Measurements from ENCODE around the gene RARA.

The RARA gene

DNA sequence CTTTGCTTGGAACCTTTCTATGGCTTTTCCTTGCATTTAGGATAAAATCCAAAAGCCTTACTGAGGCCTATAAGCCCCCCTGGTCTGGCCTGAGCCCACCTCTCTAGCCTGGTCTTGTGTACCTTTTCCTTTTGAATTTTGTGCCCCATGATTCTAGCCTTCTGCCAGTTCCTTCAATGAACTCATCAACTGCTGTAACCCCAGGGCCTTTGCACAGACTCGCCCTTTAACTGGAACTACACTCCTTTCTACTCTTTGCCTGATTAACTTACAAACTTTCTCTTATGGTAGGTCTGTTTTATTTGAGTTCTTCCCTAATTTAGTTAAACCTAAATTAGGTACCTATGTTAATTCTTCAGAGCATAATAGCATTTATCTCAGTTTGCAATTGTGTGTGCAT, 31.3 kb downstream of the RARA start:
- no peak for TF ChIP-seq CTCF (IDR thresholded peaks at IDR 0.05; ENCODE audit: low read depth, low read length, missing control alignments)
- in situ Hi-C loops (cut with HindIII; ENCODE audit: low sequenced_read_pairs), result no loop called here
- no peak overlapping the region for H3K4me3 ChIP-seq (ENCODE audit: low read depth, low read length)

GRCh38 chr17:40340880-40341807, 32.2 kb downstream of the RARA start:
- H3K4me3 ChIP-seq (ENCODE audit: low read depth, low read length), result peak overlapping the region; percentile 67
- DNase-seq (ENCODE audit: low read depth), result no peak
- no peak for TF ChIP-seq CTCF (IDR thresholded peaks at IDR 0.05; ENCODE audit: low read depth, low read length, missing control alignments)
- in situ Hi-C loops (cut with HindIII; ENCODE audit: low sequenced_read_pairs), result no loop called here

More for the DNA sequence above, 31.3 kb downstream of the RARA start:
- no peak for DNase-seq (ENCODE audit: low read depth)

- in situ Hi-C loops (cut with HindIII; ENCODE audit: low sequenced_read_pairs), result no loop called here
- no peak for DNase-seq (ENCODE audit: low read depth)
- no peak for TF ChIP-seq CTCF (IDR thresholded peaks at IDR 0.05; ENCODE audit: low read depth, low read length, missing control alignments)
- H3K4me3 ChIP-seq (ENCODE audit: low read depth, low read length), result peak overlapping the region; percentile 67
These were observed 33.0 kb downstream of the RARA start for GRCh38 chr17:40341808-40342503.

DNA sequence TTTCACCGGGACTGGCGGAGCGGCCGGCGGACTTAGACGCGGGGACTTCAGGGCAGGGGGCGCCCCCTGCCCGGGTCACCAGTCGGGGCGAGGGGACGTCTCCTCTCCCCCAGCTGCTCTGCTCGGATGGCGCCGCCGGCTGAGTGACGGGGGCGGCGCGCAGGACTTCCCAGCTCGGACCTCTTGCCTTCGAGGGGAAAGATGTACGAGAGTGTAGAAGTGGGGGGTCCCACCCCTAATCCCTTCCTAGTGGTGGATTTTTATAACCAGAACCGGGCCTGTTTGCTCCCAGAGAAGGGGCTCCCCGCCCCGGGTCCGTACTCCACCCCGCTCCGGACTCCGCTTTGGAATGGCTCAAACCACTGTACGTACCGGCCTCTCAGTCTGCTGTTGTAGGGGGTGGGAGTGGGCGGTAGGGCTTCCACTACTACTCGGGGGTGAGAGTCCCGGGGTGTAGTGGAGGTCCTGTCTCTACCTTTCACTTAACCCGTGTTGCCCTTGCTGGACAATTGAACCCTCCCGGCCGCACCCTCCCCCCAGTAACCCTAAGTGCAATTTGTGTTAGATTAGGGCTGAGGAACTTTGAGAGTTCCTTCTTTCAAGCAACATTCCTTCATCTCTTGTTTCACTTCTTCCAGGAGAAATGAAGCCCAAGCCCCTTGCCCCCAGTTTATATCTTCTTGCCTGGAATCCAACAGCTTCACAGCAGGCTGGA, 33.7 kb downstream of the RARA start:
- peak overlapping the region; percentile 67 for H3K4me3 ChIP-seq (ENCODE audit: low read depth, low read length)
- no peak for DNase-seq (ENCODE audit: low read depth)
- in situ Hi-C loops (cut with HindIII; ENCODE audit: low sequenced_read_pairs), result no loop called here
- TF ChIP-seq CTCF (IDR thresholded peaks at IDR 0.05; ENCODE audit: low read depth, low read length, missing control alignments), result no peak

- in situ Hi-C loops (cut with HindIII; ENCODE audit: low sequenced_read_pairs), result no loop called here
- DNase-seq (ENCODE audit: low read depth), result no peak
- peak overlapping the region; percentile 67 for H3K4me3 ChIP-seq (ENCODE audit: low read depth, low read length)
These were observed 34.5 kb downstream of the RARA start for GRCh38 chr17:40343219-40344119.

More at GRCh38 chr17:40343219-40344119, 34.5 kb downstream of the RARA start:
- no peak for TF ChIP-seq CTCF (IDR thresholded peaks at IDR 0.05; ENCODE audit: low read depth, low read length, missing control alignments)

Measured in astrocyte of the cerebellum (primary cell).